Spleen (tissue), 11 donors: ENCODE results near the gene GABRE. TPM values are rescaled to one million over a fixed set of nuclear protein-coding genes. Genes with fewer than 3 reads are reported as not detected.

ENCODE experiments used
- DNase-seq: peaks from one replicate; pipeline ENCODE4 v3.0.0-alpha.2; 2020
- H3K27ac ChIP-seq, 8 donors: fragments of 200-600 bp; sonication (generic) in 7 of 8; 1 replicate in 4 of 8; 2 replicates in 4 of 8; pipeline versions ENCODE4 v1.5.0 to v1.8.0; 2016 to 2021; ENCODE audit warnings: inconsistent platforms in 4 of 8, mild to moderate bottlenecking in 4 of 8, moderate library complexity in 1 of 8
- H3K27me3 ChIP-seq, 7 donors: fragments of 200-600 bp; sonication (generic) in 6 of 7; replicated peaks in 1 of 7; 1 replicate in 4 of 7; 2 replicates in 3 of 7; pipeline versions ENCODE4 v1.5.0 to v1.8.0; 2016 to 2021; ENCODE audit warnings: inconsistent platforms in 3 of 7, mild to moderate bottlenecking in 1 of 7
- H3K36me3 ChIP-seq, 6 donors: fragments of 200-600 bp; sonication (generic) in 5 of 6; 1 replicate in 4 of 6; 2 replicates in 2 of 6; pipeline versions ENCODE4 v1.5.0 to v1.8.0; 2016 to 2021; ENCODE audit warnings: inconsistent platforms in 2 of 6
- H3K4me1 ChIP-seq, 6 donors: fragments of 200-600 bp; sonication (generic) in 5 of 6; 1 replicate in 3 of 6; 2 replicates in 3 of 6; pipeline versions ENCODE4 v1.5.0 to v1.8.0; 2016 to 2021; ENCODE audit warnings: inconsistent platforms in 3 of 6
- H3K4me3 ChIP-seq, 8 donors: fragments of 200-600 bp; sonication (generic) in 7 of 8; 1 replicate in 4 of 8; 2 replicates in 4 of 8; pipeline versions ENCODE4 v1.5.0 to v1.8.0; 2016 to 2021; ENCODE audit warnings: inconsistent platforms in 4 of 8, mild to moderate bottlenecking in 4 of 8, moderate library complexity in 2 of 8
- H3K9me3 ChIP-seq, 8 donors: fragments of 200-600 bp; sonication (generic) in 7 of 8; 1 replicate in 4 of 8; 2 replicates in 4 of 8; pipeline versions ENCODE4 v1.5.0 to v1.8.0; 2016 to 2021; ENCODE audit warnings: inconsistent platforms in 4 of 8
- POLR2A ChIP-seq, 3 donors: fragments of 450-650 bp; IDR thresholded peaks; one replicate each; pipeline ENCODE4 v1.5.1; 2017; ENCODE audit warnings: antibody characterized with exemption in 3 of 3, mild to moderate bottlenecking in 1 of 3
- POLR2AphosphoS5 ChIP-seq, 3 donors: sonication (generic); formaldehyde crosslinking; IDR thresholded peaks; one replicate each; pipeline ENCODE4 v1.5.1; 2017; ENCODE audit warnings: antibody characterized with exemption in 3 of 3
- WGBS, 5 donors: extraction: QIAGEN DNeasy Blood & Tissue Kit in 3 of 5; methylation state at CpG; one replicate each; pipeline versions ENCODE4 v1.1.5 to v1.1.7; 2013 to 2018; 5-methylcytosine and 5-hydroxymethylcytosine counted together
- intact Hi-C: fragments of 100-400 bp; cut with DNase I; formaldehyde crosslinking; loops from one replicate; pipeline ENCODE4 v1.15.0; 2023; ENCODE audit warnings: low total_unique reads
- microRNA-seq, 3 donors: library from miRNA; unstranded; fragments of <30 nt; microRNA quantifications; one replicate each; pipeline versions ENCODE4 to v1.1.0, GENCODE V29; 2019 to 2020
- polyA plus RNA-seq, 3 donors: library from polyadenylated mRNA; stranded (reverse); fragments of 200-250 nt; gene quantifications; one replicate each; pipeline ENCODE4 v1.2.1, GENCODE V29; 2013
- total RNA-seq, 7 donors: library from RNA; depleted of rRNA in 3 of 7; stranded (reverse); fragments of >200 nt in 3 of 7; fragmentation: NEBNext Ultra II Directional in 4 of 7; extraction: Animal tissue kit (Norgen Biotek cat#: 25700) in 4 of 7; gene quantifications; one replicate each; pipeline versions ENCODE4 v1.1.0 to v1.2.1, GENCODE V29; 2016 to 2021
- TF ChIP-seq, protein P1 (sequence below), 11 experiments: fragments of 200-600 bp in 7 of 11; fragments of 450-650 bp in 4 of 11; sonication (generic) in 4 of 11; IDR thresholded peaks in 8 of 11; conservative IDR thresholded peaks in 3 of 11; 1 replicate in 7 of 11; 2 replicates in 4 of 11; pipeline versions ENCODE4 v1.4.0 to v1.8.0; 2016 to 2021; ENCODE audit warnings: antibody characterized with exemption in 11 of 11, inconsistent platforms in 4 of 11, mild to moderate bottlenecking in 1 of 11
- donor health status: healthy with polysubstance abuse.
- donor health status: DM: no; HTN: no; CAD: no; lungs with moderate emphysema.
- donor health status: DM: no; HTN: no; CAD: no.
- donor health status: Bipolar disorder and iron deficiency.
- donor health status: healthy.
- donor health status: DM: no; HTN: no; CAD: no.
- donor health status: DM: yes; HTN: yes; CAD: no.

GABRE gene
- total and polyA plus RNA-seq, 10 donors = 1.8 to 32.6 (median 19.7) TPM

- Histone ChIP-seq H3K4me3 (no peak overlapping the region), H3K4me1 (peaks cover 0 to 3% (median 0%) of the 10 kb centered on the region in 6 donors), H3K9me3 (no peaks in the 10 kb centered on the region), H3K27ac (no peak overlapping the region), H3K36me3 (no peaks in the 10 kb centered on the region), H3K27me3 (no peaks in the 10 kb centered on the region)
- WGBS, 5 donors = 70 to 90% (median 78%) methylated on average over 7 to 12 of the region's 12 CpGs
- intact Hi-C loops = no loop called here
- no peak for TF ChIP-seq POLR2A (IDR thresholded peaks at IDR 0.05)
- TF ChIP-seq, protein P1, sequence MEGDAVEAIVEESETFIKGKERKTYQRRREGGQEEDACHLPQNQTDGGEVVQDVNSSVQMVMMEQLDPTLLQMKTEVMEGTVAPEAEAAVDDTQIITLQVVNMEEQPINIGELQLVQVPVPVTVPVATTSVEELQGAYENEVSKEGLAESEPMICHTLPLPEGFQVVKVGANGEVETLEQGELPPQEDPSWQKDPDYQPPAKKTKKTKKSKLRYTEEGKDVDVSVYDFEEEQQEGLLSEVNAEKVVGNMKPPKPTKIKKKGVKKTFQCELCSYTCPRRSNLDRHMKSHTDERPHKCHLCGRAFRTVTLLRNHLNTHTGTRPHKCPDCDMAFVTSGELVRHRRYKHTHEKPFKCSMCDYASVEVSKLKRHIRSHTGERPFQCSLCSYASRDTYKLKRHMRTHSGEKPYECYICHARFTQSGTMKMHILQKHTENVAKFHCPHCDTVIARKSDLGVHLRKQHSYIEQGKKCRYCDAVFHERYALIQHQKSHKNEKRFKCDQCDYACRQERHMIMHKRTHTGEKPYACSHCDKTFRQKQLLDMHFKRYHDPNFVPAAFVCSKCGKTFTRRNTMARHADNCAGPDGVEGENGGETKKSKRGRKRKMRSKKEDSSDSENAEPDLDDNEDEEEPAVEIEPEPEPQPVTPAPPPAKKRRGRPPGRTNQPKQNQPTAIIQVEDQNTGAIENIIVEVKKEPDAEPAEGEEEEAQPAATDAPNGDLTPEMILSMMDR (IDR thresholded peaks at IDR 0.05 in 8 of 11, conservative IDR thresholded peaks at IDR 0.05 in 3 of 11) = no peak
- TF ChIP-seq POLR2AphosphoS5 (IDR thresholded peaks at IDR 0.05) = no peak
- no peak for DNase-seq
Measured at GRCh38 chrX:151904989-151905388, 69.5 kb downstream of the GABRE start.

Small RNAs within 50 kb of the gene (microRNA-seq; reads per million reads assigned to microRNA genes)
- 214 to 261 (median 225) reads per million in 3 donors for gene MIR224
- 229 to 365 (median 240) reads per million in 3 donors for gene MIR452

Other genes with a start within 250 kb of the GABRE start
- gene CNGA2, start 239.9 kb downstream of the GABRE start, total RNA-seq = not detected
- gene CNGA2, start 239.9 kb downstream of the GABRE start, polyA plus RNA-seq = not detected
- not detected for gene MAGEA4, start 61.8 kb downstream of the GABRE start, total RNA-seq
- not detected for gene MAGEA4, start 61.8 kb downstream of the GABRE start, polyA plus RNA-seq
- not detected for gene MAGEA10, start 163.9 kb upstream of the GABRE start, total RNA-seq
- not detected for gene MAGEA10, start 163.9 kb upstream of the GABRE start, polyA plus RNA-seq